ENCODE results near the gene STAT5B.
A peak's percentile ranks its signal among the peaks of the same experiment; 100 is the strongest.
"Not testable (repeated sequence)": the region's sequence is repeated elsewhere in the genome, so short reads cannot be mapped to it uniquely, and the experiment has no call there.

Gene STAT5B

GRCh38 chr17:42266462-42266861 is 9.7 kb downstream of the STAT5B start:
- DNase-seq, result no peak

- not testable (repeated sequence) for DNase-seq
Measured at GRCh38 chr17:42264366-42264765, 11.8 kb downstream of the STAT5B start.

- DNase-seq, result no peak
Measured at GRCh38 chr17:42260318-42260717, 15.9 kb downstream of the STAT5B start.

- no peak for DNase-seq
Measured at GRCh38 chr17:42255445-42255844, 20.7 kb downstream of the STAT5B start.

- DNase-seq, result no peak
Measured at GRCh38 chr17:42253578-42253977, 22.6 kb downstream of the STAT5B start.

DNA sequence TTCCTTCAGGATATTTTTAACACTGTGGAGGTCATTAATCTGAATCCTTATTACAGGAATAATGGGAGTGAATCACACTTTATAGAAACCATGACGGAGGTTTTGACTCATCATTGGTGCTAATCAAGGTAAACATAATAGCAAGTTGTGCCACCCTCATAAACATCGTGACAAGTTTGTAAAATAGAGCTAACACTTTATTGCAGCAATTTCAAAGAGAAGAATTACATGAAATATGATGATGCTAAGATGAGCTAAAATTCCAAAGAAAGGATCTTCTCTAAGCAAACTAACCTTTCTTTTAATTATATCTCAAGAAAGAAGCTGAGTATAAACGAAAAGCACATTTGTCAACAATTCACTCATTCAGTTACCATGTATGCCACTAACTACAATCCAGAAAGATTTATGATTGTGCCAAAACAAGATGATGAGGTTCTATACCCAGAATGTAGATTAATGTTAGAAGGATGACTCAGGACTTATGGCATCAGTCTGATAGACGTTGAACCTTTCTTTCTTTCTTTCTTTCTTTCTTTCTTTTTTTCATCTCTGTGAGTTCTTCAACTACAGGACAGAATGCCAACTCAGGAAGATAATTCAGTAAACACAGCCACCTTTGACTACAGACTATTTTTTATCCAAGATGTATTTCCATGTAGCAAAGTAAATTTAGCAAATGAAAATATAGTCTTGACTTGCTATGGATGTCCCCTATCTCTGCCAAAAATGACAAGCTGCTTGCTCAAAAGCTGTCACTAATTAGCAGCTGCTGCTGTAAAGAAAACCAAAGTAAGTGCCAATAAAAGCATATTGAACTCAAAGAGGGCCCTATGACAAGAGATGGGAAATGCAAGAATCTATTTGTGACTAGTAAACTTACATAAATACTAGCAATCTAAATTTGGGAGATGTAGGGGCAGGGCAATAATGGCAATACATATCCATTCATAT is 23.3 kb downstream of the STAT5B start:
- no peak for DNase-seq

GRCh38 chr17:42251115-42251514 is 25.1 kb downstream of the STAT5B start:
- no peak for DNase-seq

DNA sequence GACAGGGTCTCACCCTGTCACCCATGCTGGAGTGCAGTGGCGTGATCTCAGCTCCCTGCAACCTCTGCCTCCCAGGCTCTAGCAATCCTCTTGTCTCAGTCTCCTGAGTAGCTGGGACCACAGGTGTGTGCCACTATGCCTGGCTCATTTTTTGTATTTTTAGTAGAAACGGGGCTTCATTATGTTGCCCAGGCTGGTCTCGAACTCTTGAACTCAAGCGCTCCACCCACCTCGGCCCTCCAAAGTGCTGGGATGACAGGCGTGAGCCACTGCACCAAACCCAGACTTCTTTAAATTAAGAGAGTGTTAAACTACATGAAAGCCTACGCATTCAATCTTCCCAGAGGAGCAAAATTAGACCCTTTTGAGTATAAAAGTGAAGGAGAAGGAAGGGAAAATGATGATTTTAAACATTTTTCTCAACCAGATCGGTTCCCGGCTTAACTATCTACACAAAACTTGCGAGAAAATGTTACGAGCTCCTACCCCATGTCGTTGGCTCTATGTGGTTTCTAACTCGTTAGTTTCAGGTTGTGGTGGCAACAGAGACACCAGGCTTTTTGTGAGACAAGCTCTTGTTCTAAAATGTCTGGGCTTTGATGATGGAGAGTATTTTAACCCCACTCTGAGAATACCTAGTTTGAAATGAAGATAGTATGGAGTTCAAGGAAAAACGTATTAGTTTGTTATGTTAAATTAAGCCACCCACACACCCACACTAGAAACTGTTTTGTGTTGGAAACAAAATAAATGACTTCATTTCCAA is 26.3 kb downstream of the STAT5B start:
- DNase-seq, result no peak

DNA sequence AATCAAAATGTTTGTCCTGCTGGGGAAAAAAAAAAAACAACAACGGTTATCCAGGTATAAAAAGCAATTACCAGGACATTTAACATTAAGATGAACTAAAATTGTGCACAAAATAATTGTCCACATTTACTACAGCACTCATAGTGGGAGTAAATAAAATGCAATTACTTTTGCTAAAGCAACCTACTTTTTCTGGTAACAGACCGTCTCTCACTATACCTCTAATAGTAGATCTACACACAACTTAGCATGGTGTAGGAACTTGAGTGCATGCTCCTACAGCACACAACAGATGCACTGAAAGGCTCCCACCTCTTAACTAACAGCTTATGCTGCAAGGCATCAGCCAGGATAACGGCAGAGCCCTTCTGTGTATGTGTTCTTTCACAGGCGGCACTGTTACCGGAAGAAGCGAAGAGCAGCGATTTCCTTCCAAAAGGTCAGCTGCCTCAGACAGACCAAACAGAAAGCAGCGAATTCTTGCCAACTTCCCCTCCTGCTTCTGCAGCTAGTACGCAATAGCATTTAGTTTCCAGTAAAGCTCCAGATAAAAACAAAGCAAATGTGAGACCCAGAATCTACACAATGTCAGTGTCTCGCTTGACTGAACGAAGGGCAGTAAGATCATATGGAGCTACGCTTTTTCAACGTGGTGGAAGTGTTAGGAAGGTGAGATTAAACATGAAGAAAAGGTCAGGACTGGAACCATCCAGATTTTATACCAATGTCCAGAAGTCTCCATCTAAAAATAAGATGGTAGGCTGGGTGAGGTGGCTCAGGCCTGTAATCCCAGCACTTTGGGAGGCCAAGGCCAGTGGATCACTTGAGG is 27.6 kb downstream of the STAT5B start:
- DNase-seq, result no peak

- DNase-seq, result peak; percentile 4
Measured at GRCh38 chr17:42247734-42248133, 28.5 kb downstream of the STAT5B start.

- no peak for DNase-seq
Measured at GRCh38 chr17:42246515-42246914, 29.7 kb downstream of the STAT5B start.

- not testable (repeated sequence) for DNase-seq
Measured at GRCh38 chr17:42245183-42245582, 31.0 kb downstream of the STAT5B start.

DNA sequence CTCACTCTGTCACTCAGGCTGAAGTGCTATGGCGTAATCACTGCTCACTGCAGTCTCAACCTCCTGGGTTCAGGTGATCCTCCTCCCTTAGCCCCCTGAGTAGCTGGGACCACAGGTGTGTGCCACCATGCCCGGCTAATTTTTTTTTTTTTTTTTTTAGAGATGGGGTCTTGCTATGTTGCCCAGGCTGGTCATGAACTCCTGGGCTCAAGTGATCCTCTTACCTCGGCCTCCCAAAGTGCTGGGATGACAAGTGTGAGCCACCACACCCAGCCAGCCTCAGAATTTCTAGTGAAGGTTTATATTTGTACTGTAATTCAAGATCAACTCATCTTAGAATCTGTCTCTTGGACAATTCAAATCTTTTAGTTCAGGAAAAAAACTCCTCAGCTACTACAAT is 32.1 kb downstream of the STAT5B start:
- not testable (repeated sequence) for DNase-seq

DNA sequence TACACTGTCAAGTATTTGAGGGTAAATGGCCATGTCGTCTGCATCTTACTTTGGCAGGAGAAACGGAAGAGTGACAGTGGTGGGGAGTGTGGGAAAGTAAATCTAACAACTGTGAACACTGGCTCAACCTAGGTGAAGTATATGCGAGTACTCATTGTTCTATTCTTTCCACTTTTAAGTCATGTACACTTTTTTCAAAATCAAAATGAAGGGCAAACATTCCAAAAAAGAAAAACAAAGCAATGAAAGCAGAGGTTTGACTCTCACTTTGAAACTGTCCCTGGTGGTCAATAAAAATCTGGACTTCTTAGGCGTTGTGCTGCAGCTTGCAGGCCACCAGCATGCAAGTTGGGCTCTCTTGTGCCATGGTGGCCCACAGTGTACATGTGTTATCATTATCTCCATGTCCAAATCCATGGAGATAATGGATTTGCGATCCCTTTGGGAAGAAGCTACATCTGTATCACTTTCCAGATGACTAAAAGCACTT is 32.7 kb downstream of the STAT5B start:
- DNase-seq, result no peak

- no peak for DNase-seq
Measured at GRCh38 chr17:42241871-42242270, 34.3 kb downstream of the STAT5B start.

- DNase-seq, result not testable (repeated sequence)
Measured at GRCh38 chr17:42240863-42241262, 35.3 kb downstream of the STAT5B start.

DNA sequence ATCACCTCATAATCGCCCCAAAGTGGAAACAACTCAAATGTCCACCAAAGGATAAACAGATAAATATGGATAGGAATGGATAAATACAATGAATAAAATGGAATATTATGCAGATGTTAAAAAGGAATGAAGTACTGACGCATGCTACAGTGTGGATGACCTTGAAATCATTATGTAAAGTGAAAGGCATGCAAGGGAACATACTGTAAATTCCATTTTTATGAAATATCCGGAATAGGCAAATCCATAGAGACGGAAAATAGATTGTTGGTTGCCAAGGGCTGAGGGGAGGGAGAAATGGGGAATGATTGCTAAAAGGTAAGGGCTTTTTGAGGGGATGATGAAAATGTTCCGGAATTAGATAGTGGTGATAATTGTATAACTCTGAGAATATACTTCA is 36.0 kb downstream of the STAT5B start:
- DNase-seq, result no peak

GRCh38 chr17:42239576-42239975 is 36.6 kb downstream of the STAT5B start:
- DNase-seq, result not testable (repeated sequence)

- DNase-seq, result no peak
Measured at GRCh38 chr17:42236760-42237159, 39.4 kb downstream of the STAT5B start.

DNA sequence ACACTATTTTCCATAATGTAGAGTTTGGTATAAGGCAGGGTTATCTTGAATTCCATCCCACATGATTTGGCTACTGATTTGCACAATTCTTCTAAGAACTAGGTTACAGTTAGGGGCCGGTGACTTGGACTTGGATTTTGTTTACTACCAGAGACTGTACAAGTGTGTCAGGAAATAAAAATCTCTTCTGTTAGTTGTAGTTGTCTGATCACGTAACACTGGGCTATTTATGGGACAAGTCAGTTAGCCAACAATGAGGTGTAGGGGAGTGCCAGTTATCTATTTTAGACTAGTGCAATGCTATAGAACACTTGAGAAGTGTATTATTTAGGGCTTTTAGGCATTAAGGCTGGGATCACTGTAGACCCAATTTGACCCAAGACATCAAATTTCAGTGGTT is 42.2 kb downstream of the STAT5B start:
- no peak for DNase-seq

GRCh38 chr17:42233156-42233555 is 43.0 kb downstream of the STAT5B start:
- DNase-seq, result no peak

DNA sequence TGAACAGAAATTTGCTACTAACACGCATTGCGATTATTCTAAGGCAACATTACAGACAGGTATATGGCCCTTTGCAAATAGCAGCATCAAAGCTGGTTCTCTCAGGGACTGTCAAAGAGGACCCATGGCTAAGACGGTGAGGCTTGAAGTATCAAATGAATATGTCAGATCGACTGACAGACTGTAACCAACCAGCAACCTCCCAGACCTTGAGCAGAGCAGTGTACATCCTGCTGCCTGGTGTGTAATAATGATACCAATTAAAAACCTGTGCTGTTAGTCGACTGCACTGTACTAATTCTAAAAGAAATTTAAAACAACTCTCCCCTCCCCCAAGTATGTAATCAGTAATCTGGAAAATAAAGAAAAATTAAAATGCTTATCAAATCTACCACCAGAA is 46.0 kb downstream of the STAT5B start:
- DNase-seq, result no peak

Measured in T1000 (cell line).